ENCODE data around the gene SLX4IP. TPM values are rescaled to one million over a fixed set of nuclear protein-coding genes. Genes with fewer than 3 reads are reported as not detected.

SLX4IP gene
- total and polyA plus RNA-seq, 2 donors (not counting 3 experiments of a cell fraction or from before 2014, with no cell fraction given) = 1.9 to 4.5 TPM

DNA sequence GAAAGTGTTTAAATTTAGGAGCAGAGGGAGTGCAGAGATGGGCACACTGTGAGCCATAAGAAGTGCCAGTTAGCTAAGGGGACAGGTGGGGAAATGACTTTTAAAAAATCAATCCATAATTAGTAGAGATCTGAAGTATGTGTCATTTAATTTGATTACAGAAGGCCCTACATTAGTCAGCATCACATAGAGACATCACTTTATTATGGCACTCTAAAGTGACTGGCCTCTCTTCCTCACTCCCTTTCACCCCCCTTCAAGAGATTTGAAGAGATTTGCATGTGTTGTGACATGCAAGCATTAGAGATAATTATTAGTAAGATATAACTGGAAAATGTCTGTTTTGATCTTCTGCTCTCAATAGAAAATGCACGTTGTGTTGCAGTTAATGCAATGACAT lies 86.7 kb downstream of the SLX4IP start:
- Histone ChIP-seq H3K9me1 (replicated peaks; ENCODE audit: control insufficient read depth, extremely low read depth, insufficient read depth, low read length) (no peaks in the 10 kb centered on the region), H3K4me3 (replicated peaks in 1 of 3; ENCODE audit: insufficient read depth in 1 of 3, low read depth in 1 of 3, low read length in 3 of 3) (no peak overlapping the region), H3K27ac (ENCODE audit: insufficient read depth, low read depth, low read length) (peak overlapping the region; percentile 8), H3K27me3 (ENCODE audit: control insufficient read depth in 2 of 2, insufficient read depth in 2 of 2, low read length in 2 of 2) (no peaks in the 10 kb centered on the region), H3K9ac (replicated peaks; ENCODE audit: extremely low read depth, insufficient read depth, low read length) (no peak overlapping the region), H3K4me2 (ENCODE audit: insufficient read depth, low read length) (peak overlapping the region; percentile 44), H3K9me3 (replicated peaks; ENCODE audit: control insufficient read depth, insufficient read depth, low read length) (no peaks in the 10 kb centered on the region), H3K36me3 (ENCODE audit: control insufficient read depth in 2 of 2, extremely low read depth in 1 of 2, insufficient read depth in 2 of 2, low read length in 2 of 2) (no peaks in the 10 kb centered on the region), H3K4me1 (ENCODE audit: control insufficient read depth, extremely low read depth, insufficient read depth, low read length) (peaks cover 28% of the 10 kb centered on the region), H2AFZ (ENCODE audit: low read depth, low read length) (no peak overlapping the region), H3K79me2 (ENCODE audit: control insufficient read depth, insufficient read depth, low read length) (no peaks in the 10 kb centered on the region), H4K20me1 (replicated peaks; ENCODE audit: control insufficient read depth, extremely low read depth, insufficient read depth, low read length) (no peaks in the 10 kb centered on the region)
- intact Hi-C loops (cut with micrococcal nuclease) (loop anchor here (1.0 to 10.0 kb wide), 2 partner anchors 8 to 307 kb away; partner anchors contain the start of gene SNAP25), dilution Hi-C loops (cut with MboI; ENCODE audit: extremely low pct_ligation_motif_present, low sequenced_read_pairs) (no loop called here)
- CTCF ChIA-PET = interaction anchor here (0.9 to 2.4 kb wide), 5 partner anchors 10 to 89 kb away, joined by 3 to 11 read pairs (median 9); no protein-coding TSS in a partner anchor
- DNase-seq (ENCODE audit: low read depth, low spot score) (no peak), FAIRE-seq (no peak)
- BruUV-seq (replicated peaks) = no TSS peak
- TF ChIP-seq POLR2A (IDR thresholded peaks at IDR 0.05; ENCODE audit: low read depth, low read length) = no peak
- TF ChIP-seq, protein P1, sequence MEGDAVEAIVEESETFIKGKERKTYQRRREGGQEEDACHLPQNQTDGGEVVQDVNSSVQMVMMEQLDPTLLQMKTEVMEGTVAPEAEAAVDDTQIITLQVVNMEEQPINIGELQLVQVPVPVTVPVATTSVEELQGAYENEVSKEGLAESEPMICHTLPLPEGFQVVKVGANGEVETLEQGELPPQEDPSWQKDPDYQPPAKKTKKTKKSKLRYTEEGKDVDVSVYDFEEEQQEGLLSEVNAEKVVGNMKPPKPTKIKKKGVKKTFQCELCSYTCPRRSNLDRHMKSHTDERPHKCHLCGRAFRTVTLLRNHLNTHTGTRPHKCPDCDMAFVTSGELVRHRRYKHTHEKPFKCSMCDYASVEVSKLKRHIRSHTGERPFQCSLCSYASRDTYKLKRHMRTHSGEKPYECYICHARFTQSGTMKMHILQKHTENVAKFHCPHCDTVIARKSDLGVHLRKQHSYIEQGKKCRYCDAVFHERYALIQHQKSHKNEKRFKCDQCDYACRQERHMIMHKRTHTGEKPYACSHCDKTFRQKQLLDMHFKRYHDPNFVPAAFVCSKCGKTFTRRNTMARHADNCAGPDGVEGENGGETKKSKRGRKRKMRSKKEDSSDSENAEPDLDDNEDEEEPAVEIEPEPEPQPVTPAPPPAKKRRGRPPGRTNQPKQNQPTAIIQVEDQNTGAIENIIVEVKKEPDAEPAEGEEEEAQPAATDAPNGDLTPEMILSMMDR (IDR thresholded peaks at IDR 0.05; ENCODE audit: extremely low read depth in 1 of 2, insufficient read depth in 1 of 2, low read depth in 1 of 2, low read length in 2 of 2) = no peak
- no peak for TF ChIP-seq GATA2 (IDR thresholded peaks at IDR 0.05; ENCODE audit: insufficient read depth, insufficient read length, low read depth, low read length)
- no peak for TF ChIP-seq POLR2AphosphoS5 (IDR thresholded peaks at IDR 0.05; ENCODE audit: insufficient read depth, low read depth, low read length)
- TF ChIP-seq EZH2 (IDR thresholded peaks at IDR 0.05; ENCODE audit: borderline replicate concordance, low read depth, low read length, severe bottlenecking) = no peak
- no peak for TF ChIP-seq FOS (IDR thresholded peaks at IDR 0.05; ENCODE audit: borderline replicate concordance, insufficient read depth, low read length)
- no peak for TF ChIP-seq MYC (IDR thresholded peaks at IDR 0.05; ENCODE audit: low read depth, low read length)
- TF ChIP-seq, protein P2, sequence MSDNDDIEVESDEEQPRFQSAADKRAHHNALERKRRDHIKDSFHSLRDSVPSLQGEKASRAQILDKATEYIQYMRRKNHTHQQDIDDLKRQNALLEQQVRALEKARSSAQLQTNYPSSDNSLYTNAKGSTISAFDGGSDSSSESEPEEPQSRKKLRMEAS (IDR thresholded peaks at IDR 0.05; ENCODE audit: insufficient read depth, insufficient read length) = no peak
- no peak for TF ChIP-seq JUN (IDR thresholded peaks at IDR 0.05; ENCODE audit: borderline replicate concordance, insufficient read depth, insufficient read length, low read depth)
- POLR2A ChIA-PET = no interaction called here
